ENCODE measurements around the gene FOXP2.
"Not testable (repeated sequence)": the region's sequence is repeated elsewhere in the genome, so short reads cannot be mapped to it uniquely, and the experiment has no call there.

FOXP2 gene

GRCh38 chr7:114487174-114487573 is 72.6 kb downstream of the FOXP2 start:
- DNase-seq (ENCODE audit: low read depth, low spot score) = no peak
- in situ Hi-C loops (cut with HindIII; ENCODE audit: low sequenced_read_pairs) = no loop called here
- no peak for TF ChIP-seq CTCF (IDR thresholded peaks at IDR 0.05; ENCODE audit: low read depth, low read length)
- no peak overlapping the region for H3K4me3 ChIP-seq (ENCODE audit: low read depth, low read length)

- in situ Hi-C loops (cut with HindIII; ENCODE audit: low sequenced_read_pairs) = no loop called here
- no peak for TF ChIP-seq CTCF (IDR thresholded peaks at IDR 0.05; ENCODE audit: low read depth, low read length)
- no peak for DNase-seq (ENCODE audit: low read depth, low spot score)
- H3K4me3 ChIP-seq (ENCODE audit: low read depth, low read length) = no peak overlapping the region
Observed at GRCh38 chr7:114488696-114489095, 74.1 kb downstream of the FOXP2 start.

GRCh38 chr7:114497491-114497890 is 82.9 kb downstream of the FOXP2 start:
- in situ Hi-C loops (cut with HindIII; ENCODE audit: low sequenced_read_pairs); H3K4me3 ChIP-seq (ENCODE audit: low read depth, low read length); DNase-seq (ENCODE audit: low read depth, low spot score): not testable (repeated sequence)

GRCh38 chr7:114502454-114503254 is 88.0 kb downstream of the FOXP2 start:
- DNase-seq (ENCODE audit: low read depth, low spot score) = peak; percentile 36
- in situ Hi-C loops (cut with HindIII; ENCODE audit: low sequenced_read_pairs) = no loop called here
- TF ChIP-seq CTCF (IDR thresholded peaks at IDR 0.05; ENCODE audit: low read depth, low read length) = no peak
- H3K4me3 ChIP-seq (ENCODE audit: low read depth, low read length) = no peak overlapping the region

- no peak for DNase-seq (ENCODE audit: low read depth, low spot score)
- in situ Hi-C loops (cut with HindIII; ENCODE audit: low sequenced_read_pairs) = no loop called here
- H3K4me3 ChIP-seq (ENCODE audit: low read depth, low read length) = no peak overlapping the region
- TF ChIP-seq CTCF (IDR thresholded peaks at IDR 0.05; ENCODE audit: low read depth, low read length) = no peak
Observed at GRCh38 chr7:114504586-114504985, 90.0 kb downstream of the FOXP2 start.

GRCh38 chr7:114507381-114507780 is 92.8 kb downstream of the FOXP2 start:
- in situ Hi-C loops (cut with HindIII; ENCODE audit: low sequenced_read_pairs) = no loop called here
- no peak for DNase-seq (ENCODE audit: low read depth, low spot score)
- TF ChIP-seq CTCF (IDR thresholded peaks at IDR 0.05; ENCODE audit: low read depth, low read length) = no peak
- no peak overlapping the region for H3K4me3 ChIP-seq (ENCODE audit: low read depth, low read length)

- in situ Hi-C loops (cut with HindIII; ENCODE audit: low sequenced_read_pairs) = no loop called here
- no peak overlapping the region for H3K4me3 ChIP-seq (ENCODE audit: low read depth, low read length)
- peak; percentile 20 for DNase-seq (ENCODE audit: low read depth, low spot score)
- no peak for TF ChIP-seq CTCF (IDR thresholded peaks at IDR 0.05; ENCODE audit: low read depth, low read length)
Observed at GRCh38 chr7:114508086-114508485, 93.5 kb downstream of the FOXP2 start.

GRCh38 chr7:114510824-114511223 is 96.2 kb downstream of the FOXP2 start:
- in situ Hi-C loops (cut with HindIII; ENCODE audit: low sequenced_read_pairs) = not testable (repeated sequence)

More at GRCh38 chr7:114510824-114511223, 96.2 kb downstream of the FOXP2 start:
- not testable (repeated sequence) for H3K4me3 ChIP-seq (ENCODE audit: low read depth, low read length); DNase-seq (ENCODE audit: low read depth, low spot score)

All from astrocyte of the spinal cord (primary cell).